Measurements from ENCODE around the gene C10orf95. TPM values are rescaled to one million over a fixed set of nuclear protein-coding genes. Genes with fewer than 3 reads are reported as not detected.

Gene C10orf95
- total and polyA plus RNA-seq, 2 of the 13 experiments (the other 11 are each of a cell fraction or from before 2014, with no cell fraction given), result 0.05 to 0.07 TPM

GRCh38 chr10:102422545-102423129 is 28.7 kb downstream of the C10orf95 start (continued):
- TF ChIP-seq ATF1 (CRISPR knock-in tag; IDR thresholded peaks at IDR 0.05) (no peak), ZNF746 (CRISPR knock-in tag; IDR thresholded peaks at IDR 0.05) (peak; percentile 45; the same call in 1 of the 2 replicates), TP53 (CRISPR knock-in tag; conservative IDR thresholded peaks at IDR 0.05) (no peak; the same call in 1 of the 2 replicates), ZNF800 (CRISPR knock-in tag; IDR thresholded peaks at IDR 0.05) (no peak), POLR2G (IDR thresholded peaks at IDR 0.05; ENCODE audit: low read depth, low read length) (0 out of 2 replicates have a peak, but pooled peaks have one; percentile 50), SALL2 (CRISPR knock-in tag; IDR thresholded peaks at IDR 0.05) (peak; percentile 85), NCOR1 (IDR thresholded peaks at IDR 0.05; ENCODE audit: borderline replicate concordance, low read length) (no peak), FOXC1 (CRISPR knock-in tag; IDR thresholded peaks at IDR 0.05; ENCODE audit: borderline replicate concordance) (peak; percentile 80; the same call in 1 of the 2 replicates), ZBTB20 (CRISPR knock-in tag; IDR thresholded peaks at IDR 0.05; ENCODE audit: borderline replicate concordance, low read depth) (peak; percentile 94)
- TF ChIP-seq, protein P1, sequence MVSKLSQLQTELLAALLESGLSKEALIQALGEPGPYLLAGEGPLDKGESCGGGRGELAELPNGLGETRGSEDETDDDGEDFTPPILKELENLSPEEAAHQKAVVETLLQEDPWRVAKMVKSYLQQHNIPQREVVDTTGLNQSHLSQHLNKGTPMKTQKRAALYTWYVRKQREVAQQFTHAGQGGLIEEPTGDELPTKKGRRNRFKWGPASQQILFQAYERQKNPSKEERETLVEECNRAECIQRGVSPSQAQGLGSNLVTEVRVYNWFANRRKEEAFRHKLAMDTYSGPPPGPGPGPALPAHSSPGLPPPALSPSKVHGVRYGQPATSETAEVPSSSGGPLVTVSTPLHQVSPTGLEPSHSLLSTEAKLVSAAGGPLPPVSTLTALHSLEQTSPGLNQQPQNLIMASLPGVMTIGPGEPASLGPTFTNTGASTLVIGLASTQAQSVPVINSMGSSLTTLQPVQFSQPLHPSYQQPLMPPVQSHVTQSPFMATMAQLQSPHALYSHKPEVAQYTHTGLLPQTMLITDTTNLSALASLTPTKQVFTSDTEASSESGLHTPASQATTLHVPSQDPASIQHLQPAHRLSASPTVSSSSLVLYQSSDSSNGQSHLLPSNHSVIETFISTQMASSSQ (IDR thresholded peaks at IDR 0.05; ENCODE audit: low read depth), result no peak
- TF ChIP-seq, protein P1 (CRISPR knock-in tag; IDR thresholded peaks at IDR 0.05; ENCODE audit: borderline replicate concordance), result peak; percentile 73; the same call in 1 of the 2 replicates
- TF ChIP-seq, protein P2, sequence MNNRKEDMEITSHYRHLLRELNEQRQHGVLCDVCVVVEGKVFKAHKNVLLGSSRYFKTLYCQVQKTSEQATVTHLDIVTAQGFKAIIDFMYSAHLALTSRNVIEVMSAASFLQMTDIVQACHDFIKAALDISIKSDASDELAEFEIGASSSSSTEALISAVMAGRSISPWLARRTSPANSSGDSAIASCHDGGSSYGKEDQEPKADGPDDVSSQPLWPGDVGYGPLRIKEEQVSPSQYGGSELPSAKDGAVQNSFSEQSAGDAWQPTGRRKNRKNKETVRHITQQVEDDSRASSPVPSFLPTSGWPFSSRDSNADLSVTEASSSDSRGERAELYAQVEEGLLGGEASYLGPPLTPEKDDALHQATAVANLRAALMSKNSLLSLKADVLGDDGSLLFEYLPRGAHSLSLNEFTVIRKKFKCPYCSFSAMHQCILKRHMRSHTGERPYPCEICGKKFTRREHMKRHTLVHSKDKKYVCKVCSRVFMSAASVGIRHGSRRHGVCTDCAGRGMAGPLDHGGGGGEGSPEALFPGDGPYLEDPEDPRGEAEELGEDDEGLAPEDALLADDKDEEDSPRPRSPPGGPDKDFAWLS (CRISPR knock-in tag; IDR thresholded peaks at IDR 0.05; ENCODE audit: borderline replicate concordance), result 0 out of 2 replicates have a peak, but pooled peaks have one; percentile 54
- TF ChIP-seq, protein P3, sequence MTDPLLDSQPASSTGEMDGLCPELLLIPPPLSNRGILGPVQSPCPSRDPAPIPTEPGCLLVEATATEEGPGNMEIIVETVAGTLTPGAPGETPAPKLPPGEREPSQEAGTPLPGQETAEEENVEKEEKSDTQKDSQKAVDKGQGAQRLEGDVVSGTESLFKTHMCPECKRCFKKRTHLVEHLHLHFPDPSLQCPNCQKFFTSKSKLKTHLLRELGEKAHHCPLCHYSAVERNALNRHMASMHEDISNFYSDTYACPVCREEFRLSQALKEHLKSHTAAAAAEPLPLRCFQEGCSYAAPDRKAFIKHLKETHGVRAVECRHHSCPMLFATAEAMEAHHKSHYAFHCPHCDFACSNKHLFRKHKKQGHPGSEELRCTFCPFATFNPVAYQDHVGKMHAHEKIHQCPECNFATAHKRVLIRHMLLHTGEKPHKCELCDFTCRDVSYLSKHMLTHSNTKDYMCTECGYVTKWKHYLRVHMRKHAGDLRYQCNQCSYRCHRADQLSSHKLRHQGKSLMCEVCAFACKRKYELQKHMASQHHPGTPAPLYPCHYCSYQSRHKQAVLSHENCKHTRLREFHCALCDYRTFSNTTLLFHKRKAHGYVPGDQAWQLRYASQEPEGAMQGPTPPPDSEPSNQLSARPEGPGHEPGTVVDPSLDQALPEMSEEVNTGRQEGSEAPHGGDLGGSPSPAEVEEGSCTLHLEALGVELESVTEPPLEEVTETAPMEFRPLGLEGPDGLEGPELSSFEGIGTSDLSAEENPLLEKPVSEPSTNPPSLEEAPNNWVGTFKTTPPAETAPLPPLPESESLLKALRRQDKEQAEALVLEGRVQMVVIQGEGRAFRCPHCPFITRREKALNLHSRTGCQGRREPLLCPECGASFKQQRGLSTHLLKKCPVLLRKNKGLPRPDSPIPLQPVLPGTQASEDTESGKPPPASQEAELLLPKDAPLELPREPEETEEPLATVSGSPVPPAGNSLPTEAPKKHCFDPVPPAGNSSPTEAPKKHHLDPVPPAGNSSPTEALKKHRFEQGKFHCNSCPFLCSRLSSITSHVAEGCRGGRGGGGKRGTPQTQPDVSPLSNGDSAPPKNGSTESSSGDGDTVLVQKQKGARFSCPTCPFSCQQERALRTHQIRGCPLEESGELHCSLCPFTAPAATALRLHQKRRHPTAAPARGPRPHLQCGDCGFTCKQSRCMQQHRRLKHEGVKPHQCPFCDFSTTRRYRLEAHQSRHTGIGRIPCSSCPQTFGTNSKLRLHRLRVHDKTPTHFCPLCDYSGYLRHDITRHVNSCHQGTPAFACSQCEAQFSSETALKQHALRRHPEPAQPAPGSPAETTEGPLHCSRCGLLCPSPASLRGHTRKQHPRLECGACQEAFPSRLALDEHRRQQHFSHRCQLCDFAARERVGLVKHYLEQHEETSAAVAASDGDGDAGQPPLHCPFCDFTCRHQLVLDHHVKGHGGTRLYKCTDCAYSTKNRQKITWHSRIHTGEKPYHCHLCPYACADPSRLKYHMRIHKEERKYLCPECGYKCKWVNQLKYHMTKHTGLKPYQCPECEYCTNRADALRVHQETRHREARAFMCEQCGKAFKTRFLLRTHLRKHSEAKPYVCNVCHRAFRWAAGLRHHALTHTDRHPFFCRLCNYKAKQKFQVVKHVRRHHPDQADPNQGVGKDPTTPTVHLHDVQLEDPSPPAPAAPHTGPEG (CRISPR knock-in tag; IDR thresholded peaks at IDR 0.05), result peak; percentile 81
- TF ChIP-seq, protein P4, sequence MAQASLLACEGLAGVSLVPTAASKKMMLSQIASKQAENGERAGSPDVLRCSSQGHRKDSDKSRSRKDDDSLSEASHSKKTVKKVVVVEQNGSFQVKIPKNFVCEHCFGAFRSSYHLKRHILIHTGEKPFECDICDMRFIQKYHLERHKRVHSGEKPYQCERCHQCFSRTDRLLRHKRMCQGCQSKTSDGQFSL (CRISPR knock-in tag; IDR thresholded peaks at IDR 0.05), result peak; percentile 51; the same call in 1 of the 2 replicates
